HAP-1 (cell line): ENCODE data around the gene AP5S1.

Experiments
- DNase-seq, 2 experiments: peaks; one replicate each; pipeline ENCODE4 v3.0.0-alpha.2; 2016 to 2020; ENCODE audit warnings: low spot score in 2 of 2
- H3K27me3 ChIP-seq: fragments of 250-450 bp; sonication (Bioruptor Pico); 2 replicates; pipeline ENCODE4 v1.5.1; 2020; ENCODE audit warnings: low read depth, mild to moderate bottlenecking, moderate library complexity
- H3K36me3 ChIP-seq: fragments of 250-450 bp; sonication (Bioruptor Pico); replicated peaks from 2 replicates; pipeline ENCODE4 v1.5.1; 2020; ENCODE audit warnings: mild to moderate bottlenecking
- H3K4me1 ChIP-seq: fragments of 250-450 bp; sonication (Bioruptor Pico); 2 replicates; pipeline ENCODE4 v1.5.1; 2020; ENCODE audit warnings: mild to moderate bottlenecking
- H3K4me3 ChIP-seq: fragments of 250-450 bp; sonication (Bioruptor Pico); 2 replicates; pipeline ENCODE4 v1.5.1; 2020; ENCODE audit warnings: mild to moderate bottlenecking, moderate library complexity
- H3K9me3 ChIP-seq: fragments of 250-450 bp; sonication (Bioruptor Pico); 2 replicates; pipeline ENCODE4 v1.5.1; 2020; ENCODE audit warnings: mild to moderate bottlenecking, moderate library complexity
- in situ Hi-C: fragments of 300-500 bp; cut with MboI; formaldehyde crosslinking; loops from 3 replicates; pipeline ENCODE4 v1.14.3; 2020; ENCODE audit warnings: low sequenced_read_pairs, inconsistent platforms, mixed read lengths

The AP5S1 gene

DNA sequence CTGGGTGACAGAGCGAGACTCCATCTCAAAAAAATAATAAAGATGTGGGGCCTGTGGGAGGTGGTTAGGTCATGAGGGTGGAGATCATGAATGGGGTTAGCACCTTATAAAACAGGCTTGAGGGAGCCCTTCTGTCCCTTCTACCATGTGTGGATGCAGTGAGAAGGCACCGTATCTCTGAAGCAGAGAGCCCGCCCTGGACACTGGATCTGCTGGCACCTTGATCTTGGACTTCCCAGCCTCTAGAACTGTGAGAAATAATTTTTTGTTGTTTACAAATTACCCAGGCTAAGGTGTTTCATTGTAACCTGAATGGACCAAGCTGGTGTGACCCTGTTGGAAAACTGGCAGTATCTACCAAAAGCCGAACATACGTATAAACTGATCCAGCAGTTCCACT, 53.2 kb downstream of the AP5S1 start:
- DNase-seq: no peak
- Histone ChIP-seq H3K27me3 (no peaks in the 10 kb centered on the region), H3K9me3 (no peaks in the 10 kb centered on the region), H3K4me1 (peaks cover 23% of the 10 kb centered on the region), H3K36me3 (peaks cover 9% of the 10 kb centered on the region), H3K4me3 (no peak overlapping the region)
- in situ Hi-C loops: no loop called here

DNA sequence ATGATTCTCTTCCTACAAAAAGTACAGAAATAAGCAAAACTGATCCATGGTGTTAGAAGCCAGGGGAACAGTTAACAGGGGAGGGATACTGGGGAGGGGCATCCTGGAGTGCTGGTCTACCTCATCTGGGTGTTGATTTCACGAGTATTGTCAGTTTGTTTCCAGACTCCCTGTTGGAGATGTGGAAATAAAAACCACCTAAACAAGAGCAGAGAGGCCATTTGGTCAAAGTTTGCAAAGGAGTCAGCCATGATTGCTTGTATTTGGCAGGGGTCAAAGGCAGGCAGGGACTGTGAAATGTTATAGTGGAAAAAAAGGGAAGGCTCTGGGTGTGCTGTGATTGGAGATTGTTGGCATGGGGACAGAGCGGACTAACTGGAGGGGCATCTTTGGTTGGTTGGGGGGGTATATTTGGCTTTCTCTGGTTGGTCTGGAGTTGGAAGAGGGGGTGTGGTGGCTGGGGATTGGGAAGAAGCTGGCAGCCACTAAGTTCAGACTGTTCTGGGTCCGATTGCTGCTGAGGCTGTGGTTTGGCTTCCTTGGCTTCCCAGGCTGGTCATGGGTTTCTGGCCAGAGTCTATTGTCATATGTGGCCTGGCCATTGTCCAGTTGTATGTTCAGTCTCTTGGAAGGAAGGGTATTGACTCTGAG, 54.0 kb downstream of the AP5S1 start:
- Histone ChIP-seq H3K4me3 (no peak overlapping the region), H3K27me3 (no peaks in the 10 kb centered on the region), H3K9me3 (no peaks in the 10 kb centered on the region), H3K36me3 (peaks cover 9% of the 10 kb centered on the region), H3K4me1 (peaks cover 23% of the 10 kb centered on the region)
- DNase-seq: no peak
- in situ Hi-C loops: no loop called here

DNA sequence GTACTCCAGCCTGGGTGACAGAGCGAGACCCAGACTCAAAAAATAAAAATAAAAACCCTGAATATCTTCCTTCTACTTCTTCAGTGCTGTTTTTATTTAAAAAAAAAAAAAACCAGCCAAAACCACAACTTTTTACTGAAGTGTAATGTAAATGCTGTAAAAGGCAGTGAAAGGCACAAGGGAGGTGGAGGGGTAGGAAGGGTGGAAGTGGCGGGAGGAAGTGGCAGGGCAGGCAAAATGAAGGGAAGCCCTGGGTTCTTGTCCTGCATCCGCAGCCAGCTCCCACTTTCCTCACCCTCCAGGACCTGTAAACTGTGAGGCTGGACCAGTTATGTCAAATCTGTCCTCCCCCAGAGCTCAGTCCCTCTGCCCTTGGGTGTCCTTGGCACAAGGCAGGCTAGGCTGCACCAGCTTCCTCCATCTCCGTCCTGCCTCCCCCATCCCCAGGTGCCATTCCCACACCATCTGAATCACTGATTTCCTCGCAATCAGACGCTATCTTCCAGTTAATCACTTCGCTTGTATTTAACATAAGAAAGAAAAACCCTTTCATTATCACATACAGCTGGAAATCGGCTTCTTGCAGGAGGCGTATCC, 55.1 kb downstream of the AP5S1 start:
- H3K36me3 ChIP-seq: peaks cover 9% of the 10 kb centered on the region
- in situ Hi-C loops: no loop called here
- H3K4me3 ChIP-seq: no peak overlapping the region
- DNase-seq: peak; percentile 20 to 31
- H3K4me1 ChIP-seq: peaks cover 23% of the 10 kb centered on the region
- H3K27me3 ChIP-seq: no peaks in the 10 kb centered on the region
- H3K9me3 ChIP-seq: no peaks in the 10 kb centered on the region

DNA sequence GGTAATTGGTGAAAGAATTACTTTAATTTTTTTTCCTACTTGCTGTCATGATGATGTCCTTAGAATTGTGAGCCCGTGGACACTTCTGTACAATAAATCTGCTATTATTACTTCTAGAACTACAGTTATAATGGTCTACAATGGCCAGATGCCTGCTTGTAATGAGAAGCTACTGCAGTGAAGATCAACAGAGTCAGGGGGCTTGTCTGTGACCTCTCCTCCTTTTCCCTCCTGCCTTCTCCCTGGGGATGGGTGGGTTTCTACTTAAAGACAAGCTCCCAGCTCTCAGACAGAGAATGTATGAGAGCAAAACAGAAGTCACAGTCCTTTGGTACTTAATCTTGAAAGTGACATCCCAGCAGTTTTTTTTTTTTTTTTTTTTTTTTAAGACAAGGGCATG, 55.7 kb downstream of the AP5S1 start:
- Histone ChIP-seq H3K36me3 (peaks cover 9% of the 10 kb centered on the region), H3K9me3 (no peaks in the 10 kb centered on the region), H3K27me3 (no peaks in the 10 kb centered on the region), H3K4me1 (peaks cover 18% of the 10 kb centered on the region), H3K4me3 (no peak overlapping the region)
- in situ Hi-C loops: no loop called here
- no peak for DNase-seq

DNA sequence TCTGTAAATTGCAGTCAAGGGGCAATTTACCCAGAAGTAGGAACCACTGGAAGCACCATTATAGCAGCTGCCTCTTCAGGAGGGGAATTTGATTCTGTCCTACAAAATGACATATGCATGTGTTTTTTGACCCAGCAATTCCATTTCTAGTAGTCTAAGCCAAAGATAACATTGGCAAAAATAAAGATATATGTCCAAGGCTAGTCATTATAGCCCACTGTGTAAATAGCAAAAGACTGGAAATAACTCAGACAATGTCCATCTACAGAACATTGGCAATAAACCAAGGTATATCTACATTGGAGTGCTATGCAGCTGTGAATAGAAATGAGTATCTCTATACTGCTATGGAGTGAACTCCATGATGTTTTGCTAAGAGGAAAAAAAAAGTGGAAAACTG, 56.3 kb downstream of the AP5S1 start:
- in situ Hi-C loops: no loop called here
- Histone ChIP-seq H3K4me3 (no peak overlapping the region), H3K36me3 (peaks cover 9% of the 10 kb centered on the region), H3K9me3 (no peaks in the 10 kb centered on the region), H3K4me1 (peaks cover 12% of the 10 kb centered on the region), H3K27me3 (no peaks in the 10 kb centered on the region)
- no peak for DNase-seq
